ENCODE data around the gene TNS2.

DNA sequence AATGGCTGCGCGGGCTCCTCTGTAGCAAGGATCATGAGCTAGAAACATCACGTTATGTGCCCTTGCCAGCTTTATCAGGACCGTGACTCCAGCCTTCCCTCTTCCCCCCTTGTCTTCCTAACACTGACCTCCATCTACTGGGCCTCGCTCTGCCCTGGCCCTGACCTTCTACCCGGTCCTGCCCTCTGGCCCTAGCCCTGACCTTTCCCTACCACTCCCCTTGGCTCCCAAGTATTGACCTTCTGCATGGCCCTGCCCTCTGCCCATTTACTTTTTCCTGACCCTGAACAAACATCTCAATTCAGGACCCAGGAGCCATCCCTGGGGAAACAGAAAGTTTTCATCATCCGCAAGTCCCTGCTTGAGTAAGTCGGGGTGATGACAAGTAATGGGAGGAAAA is 55.4 kb downstream of the TNS2 start:
- no peak for TF ChIP-seq TCF12 (IDR thresholded peaks at IDR 0.05; ENCODE audit: low read depth)
- no peak for TF ChIP-seq MAX (IDR thresholded peaks at IDR 0.05)
- TF ChIP-seq RAD21 (IDR thresholded peaks at IDR 0.05; ENCODE audit: low read depth), result no peak
- TF ChIP-seq FOXM1 (IDR thresholded peaks at IDR 0.05; ENCODE audit: borderline replicate concordance, low read depth), result no peak
- no peak for TF ChIP-seq NFIC (IDR thresholded peaks at IDR 0.05)
- TF ChIP-seq, protein P1, sequence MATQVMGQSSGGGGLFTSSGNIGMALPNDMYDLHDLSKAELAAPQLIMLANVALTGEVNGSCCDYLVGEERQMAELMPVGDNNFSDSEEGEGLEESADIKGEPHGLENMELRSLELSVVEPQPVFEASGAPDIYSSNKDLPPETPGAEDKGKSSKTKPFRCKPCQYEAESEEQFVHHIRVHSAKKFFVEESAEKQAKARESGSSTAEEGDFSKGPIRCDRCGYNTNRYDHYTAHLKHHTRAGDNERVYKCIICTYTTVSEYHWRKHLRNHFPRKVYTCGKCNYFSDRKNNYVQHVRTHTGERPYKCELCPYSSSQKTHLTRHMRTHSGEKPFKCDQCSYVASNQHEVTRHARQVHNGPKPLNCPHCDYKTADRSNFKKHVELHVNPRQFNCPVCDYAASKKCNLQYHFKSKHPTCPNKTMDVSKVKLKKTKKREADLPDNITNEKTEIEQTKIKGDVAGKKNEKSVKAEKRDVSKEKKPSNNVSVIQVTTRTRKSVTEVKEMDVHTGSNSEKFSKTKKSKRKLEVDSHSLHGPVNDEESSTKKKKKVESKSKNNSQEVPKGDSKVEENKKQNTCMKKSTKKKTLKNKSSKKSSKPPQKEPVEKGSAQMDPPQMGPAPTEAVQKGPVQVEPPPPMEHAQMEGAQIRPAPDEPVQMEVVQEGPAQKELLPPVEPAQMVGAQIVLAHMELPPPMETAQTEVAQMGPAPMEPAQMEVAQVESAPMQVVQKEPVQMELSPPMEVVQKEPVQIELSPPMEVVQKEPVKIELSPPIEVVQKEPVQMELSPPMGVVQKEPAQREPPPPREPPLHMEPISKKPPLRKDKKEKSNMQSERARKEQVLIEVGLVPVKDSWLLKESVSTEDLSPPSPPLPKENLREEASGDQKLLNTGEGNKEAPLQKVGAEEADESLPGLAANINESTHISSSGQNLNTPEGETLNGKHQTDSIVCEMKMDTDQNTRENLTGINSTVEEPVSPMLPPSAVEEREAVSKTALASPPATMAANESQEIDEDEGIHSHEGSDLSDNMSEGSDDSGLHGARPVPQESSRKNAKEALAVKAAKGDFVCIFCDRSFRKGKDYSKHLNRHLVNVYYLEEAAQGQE (IDR thresholded peaks at IDR 0.05; ENCODE audit: low read depth), result no peak
